Measurements from ENCODE around the gene ZP3. TPM values are rescaled to one million over a fixed set of nuclear protein-coding genes. Genes with fewer than 3 reads are reported as not detected.
A peak's percentile ranks its signal among the peaks of the same experiment; 100 is the strongest.

Gene ZP3
- polyA plus RNA-seq, 1 donor (not counting 4 experiments of a cell fraction or from before 2014, with no cell fraction given): 6.9 TPM

DNA sequence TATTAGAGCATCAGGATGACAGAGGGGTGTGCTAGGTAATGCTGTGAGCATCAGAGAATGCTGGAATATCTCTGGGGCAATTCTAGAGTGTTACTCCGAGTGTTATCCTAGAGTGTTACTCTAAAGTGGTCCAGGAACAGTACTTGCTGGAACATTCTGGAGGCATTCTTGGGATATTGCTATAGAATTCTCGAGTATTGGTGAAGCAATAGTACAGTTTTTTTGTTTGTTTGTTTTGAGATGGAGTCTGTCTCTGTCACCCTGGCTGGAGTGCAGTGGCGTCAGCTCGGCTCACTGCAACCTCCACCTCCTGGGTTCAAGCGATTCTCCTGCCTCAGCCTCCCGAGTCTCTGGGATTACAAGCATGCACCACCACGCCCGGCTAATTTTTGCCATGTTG, 27.9 kb upstream of the ZP3 start:
- Histone ChIP-seq H3K27me3 (ENCODE audit: control insufficient read depth, extremely low read depth, insufficient read depth, low read length) (no peaks in the 10 kb centered on the region), H3K9ac (ENCODE audit: control insufficient read depth, extremely low read depth, insufficient read depth, low read length) (peak overlapping the region; percentile 76), H3K9me3 (ENCODE audit: control insufficient read depth, low read depth, low read length) (no peaks in the 10 kb centered on the region), H3K27ac (ENCODE audit: control insufficient read depth, insufficient read depth, low read length) (peak overlapping the region; percentile 47), H3K4me1 (ENCODE audit: control insufficient read depth, extremely low read depth, insufficient read depth, low read length) (peaks cover 24% of the 10 kb centered on the region), H3K4me3 (ENCODE audit: control insufficient read depth in 2 of 3, extremely low read depth in 1 of 3, insufficient read depth in 2 of 3, low read depth in 1 of 3, low read length in 3 of 3) (peak overlapping the region in 2 of 3 experiments; percentile 59 to 76), H3K36me3 (ENCODE audit: control insufficient read depth in 2 of 2, extremely low read depth in 1 of 2, insufficient read depth in 2 of 2, low read length in 2 of 2) (no peaks in the 10 kb centered on the region), H3K4me2 (ENCODE audit: control insufficient read depth, extremely low read depth, insufficient read depth, low read depth, low read length) (peak overlapping the region; percentile 56), H2AFZ (ENCODE audit: control insufficient read depth, low read length) (peak overlapping the region; percentile 64), H3K79me2 (ENCODE audit: control insufficient read depth, insufficient read depth, low read length) (no peaks in the 10 kb centered on the region), H3K9me1 (ENCODE audit: control insufficient read depth, extremely low read depth, insufficient read depth, low read length) (no peaks in the 10 kb centered on the region), H4K20me1 (ENCODE audit: control insufficient read depth, extremely low read depth, insufficient read depth, low read length) (no peaks in the 10 kb centered on the region)
- TF ChIP-seq EZH2 (IDR thresholded peaks at IDR 0.05; ENCODE audit: low read length): no peak
- TF ChIP-seq, protein P1, sequence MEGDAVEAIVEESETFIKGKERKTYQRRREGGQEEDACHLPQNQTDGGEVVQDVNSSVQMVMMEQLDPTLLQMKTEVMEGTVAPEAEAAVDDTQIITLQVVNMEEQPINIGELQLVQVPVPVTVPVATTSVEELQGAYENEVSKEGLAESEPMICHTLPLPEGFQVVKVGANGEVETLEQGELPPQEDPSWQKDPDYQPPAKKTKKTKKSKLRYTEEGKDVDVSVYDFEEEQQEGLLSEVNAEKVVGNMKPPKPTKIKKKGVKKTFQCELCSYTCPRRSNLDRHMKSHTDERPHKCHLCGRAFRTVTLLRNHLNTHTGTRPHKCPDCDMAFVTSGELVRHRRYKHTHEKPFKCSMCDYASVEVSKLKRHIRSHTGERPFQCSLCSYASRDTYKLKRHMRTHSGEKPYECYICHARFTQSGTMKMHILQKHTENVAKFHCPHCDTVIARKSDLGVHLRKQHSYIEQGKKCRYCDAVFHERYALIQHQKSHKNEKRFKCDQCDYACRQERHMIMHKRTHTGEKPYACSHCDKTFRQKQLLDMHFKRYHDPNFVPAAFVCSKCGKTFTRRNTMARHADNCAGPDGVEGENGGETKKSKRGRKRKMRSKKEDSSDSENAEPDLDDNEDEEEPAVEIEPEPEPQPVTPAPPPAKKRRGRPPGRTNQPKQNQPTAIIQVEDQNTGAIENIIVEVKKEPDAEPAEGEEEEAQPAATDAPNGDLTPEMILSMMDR (optimal IDR thresholded peaks at IDR 0.05 in 1 of 3, IDR thresholded peaks at IDR 0.05 in 1 of 3, conservative IDR thresholded peaks at IDR 0.05 in 1 of 3; ENCODE audit: extremely low read depth in 1 of 3, insufficient read depth in 2 of 3, low read length in 3 of 3): no peak
- DNase-seq (ENCODE audit: low read depth, low spot score): no peak
- no peak for FAIRE-seq
- dilution Hi-C loops (cut with MboI; ENCODE audit: extremely low pct_ligation_motif_present, low sequenced_read_pairs): no loop called here

DNA sequence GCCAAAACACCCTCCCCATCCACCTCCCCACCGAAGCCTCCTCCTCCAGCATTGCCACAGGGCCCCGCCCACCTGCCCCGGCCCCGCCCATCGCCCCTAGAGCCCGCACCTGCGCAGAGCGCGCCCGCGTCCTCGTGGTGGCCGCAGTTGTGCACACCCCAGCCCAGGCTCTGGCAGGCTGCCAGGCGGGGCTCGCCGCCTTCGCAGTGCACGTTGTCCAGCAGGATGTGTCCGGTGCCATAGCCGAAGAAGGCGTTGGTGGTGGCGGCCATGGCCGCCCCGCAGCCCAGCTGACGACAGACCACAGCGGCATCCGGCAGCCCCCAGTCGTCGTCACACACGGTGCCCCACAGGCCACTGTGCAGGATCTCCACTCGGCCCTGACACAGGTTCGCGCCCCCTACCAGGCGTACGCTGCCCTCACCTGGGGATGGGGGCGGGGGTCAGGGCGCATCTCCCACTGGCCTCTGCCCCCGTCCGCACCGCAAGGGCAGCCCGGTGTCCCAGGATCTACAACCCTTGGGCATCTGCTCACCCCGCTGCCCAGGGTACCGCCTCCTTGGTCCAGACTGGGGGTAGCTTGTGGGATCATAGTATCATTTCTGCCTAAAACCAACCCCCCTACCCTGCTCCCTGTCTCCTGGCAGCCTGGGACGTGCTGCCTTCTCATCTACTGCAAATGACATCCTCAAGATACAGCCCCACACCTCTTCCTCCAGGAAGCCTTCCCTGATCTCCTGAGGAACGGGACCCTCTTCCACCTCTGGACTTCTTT, 27.2 kb upstream of the ZP3 start:
- H3K27me3 ChIP-seq (ENCODE audit: control insufficient read depth, extremely low read depth, insufficient read depth, low read length): no peaks in the 10 kb centered on the region
- DNase-seq (ENCODE audit: low read depth, low spot score): peak; percentile 64
- H3K9me3 ChIP-seq (ENCODE audit: control insufficient read depth, low read depth, low read length): no peaks in the 10 kb centered on the region
- peak overlapping the region; percentile 57 to 76 (median 59) for H3K4me3 ChIP-seq (ENCODE audit: control insufficient read depth in 2 of 3, extremely low read depth in 1 of 3, insufficient read depth in 2 of 3, low read depth in 1 of 3, low read length in 3 of 3)
- no peak for FAIRE-seq
- dilution Hi-C loops (cut with MboI; ENCODE audit: extremely low pct_ligation_motif_present, low sequenced_read_pairs): no loop called here
- TF ChIP-seq, protein P1 (optimal IDR thresholded peaks at IDR 0.05 in 1 of 3, IDR thresholded peaks at IDR 0.05 in 1 of 3, conservative IDR thresholded peaks at IDR 0.05 in 1 of 3; ENCODE audit: extremely low read depth in 1 of 3, insufficient read depth in 2 of 3, low read length in 3 of 3): no peak
- TF ChIP-seq EZH2 (IDR thresholded peaks at IDR 0.05; ENCODE audit: low read length): no peak
- no peaks in the 10 kb centered on the region for H3K79me2 ChIP-seq (ENCODE audit: control insufficient read depth, insufficient read depth, low read length)
- H4K20me1 ChIP-seq (ENCODE audit: control insufficient read depth, extremely low read depth, insufficient read depth, low read length): no peaks in the 10 kb centered on the region
- H3K9me1 ChIP-seq (ENCODE audit: control insufficient read depth, extremely low read depth, insufficient read depth, low read length): no peaks in the 10 kb centered on the region
- peak overlapping the region; percentile 76 for H3K9ac ChIP-seq (ENCODE audit: control insufficient read depth, extremely low read depth, insufficient read depth, low read length)
- peak overlapping the region; percentile 47 for H3K27ac ChIP-seq (ENCODE audit: control insufficient read depth, insufficient read depth, low read length)
- H3K4me1 ChIP-seq (ENCODE audit: control insufficient read depth, extremely low read depth, insufficient read depth, low read length): peaks cover 22% of the 10 kb centered on the region
- H3K36me3 ChIP-seq (ENCODE audit: control insufficient read depth in 2 of 2, extremely low read depth in 1 of 2, insufficient read depth in 2 of 2, low read length in 2 of 2): no peaks in the 10 kb centered on the region
- peak overlapping the region; percentile 56 for H3K4me2 ChIP-seq (ENCODE audit: control insufficient read depth, extremely low read depth, insufficient read depth, low read depth, low read length)
- peak overlapping the region; percentile 91 for H2AFZ ChIP-seq (ENCODE audit: control insufficient read depth, low read length)
